K562 (cell line): ENCODE data around the gene VPS11. TPM values are rescaled to one million over a fixed set of nuclear protein-coding genes. Genes with fewer than 3 reads are reported as not detected.

Experiments
- BACH1 ChIP-seq: fragments of 200-800 bp; sonication (Bioruptor generic); IDR thresholded peaks from 2 replicates; pipeline ENCODE4 v1.6.1; 2016; ENCODE audit warnings: missing genetic modification characterization, missing compliant biosample characterization
- CUX1 ChIP-seq: fragments of 200-800 bp; sonication (Bioruptor generic); IDR thresholded peaks from 2 replicates; pipeline ENCODE4 v1.6.1; 2016; ENCODE audit warnings: missing genetic modification characterization, missing compliant biosample characterization
- FOXJ3 ChIP-seq: sonication (generic); formaldehyde crosslinking; IDR thresholded peaks from 2 replicates; pipeline ENCODE4 v1.4.0; 2020; ENCODE audit warnings: mild to moderate bottlenecking, missing genetic modification reagents
- HBP1 ChIP-seq: fragments of 450-650 bp; formaldehyde crosslinking; IDR thresholded peaks from 2 replicates; pipeline ENCODE4 v1.4.0; 2022; ENCODE audit warnings: missing genetic modification characterization
- MEF2A ChIP-seq: IDR thresholded peaks from 2 replicates; pipeline ENCODE4 v1.6.1; 2011; ENCODE audit warnings: low read depth, mild to moderate bottlenecking, low read length, moderate library complexity; ENCODE audit not compliant: control insufficient read depth
- MLLT1 ChIP-seq, 2 experiments: fragments of 450-650 bp; IDR thresholded peaks; 2 replicates each; pipeline ENCODE4 v1.6.1; 2016
- NRF1 ChIP-seq, 2 experiments: fragments of 450-650 bp; IDR thresholded peaks in 1 of 2; conservative IDR thresholded peaks in 1 of 2; 2 replicates each; pipeline ENCODE4 v1.6.1; 2014; ENCODE audit warnings: mild to moderate bottlenecking in 2 of 2
- PHB ChIP-seq: fragments of 250-450 bp; sonication (Bioruptor Pico); IDR thresholded peaks from 2 replicates; pipeline ENCODE4 v1.5.0; 2021
- SIRT6 ChIP-seq: IDR thresholded peaks from one replicate; pipeline ENCODE4 v1.6.1; 2012; ENCODE audit warnings: low read depth, mild to moderate bottlenecking, control low read depth, inconsistent platforms, low read length, moderate library complexity
- SIX5 ChIP-seq, 2 experiments: IDR thresholded peaks; 2 replicates each; pipeline ENCODE4 v1.6.1; 2011; ENCODE audit warnings: low read length in 2 of 2, borderline replicate concordance in 1 of 2, low read depth in 1 of 2, mild to moderate bottlenecking in 1 of 2, moderate library complexity in 1 of 2; ENCODE audit not compliant: insufficient read depth in 1 of 2
- SMARCA4 ChIP-seq: fragments of 450-650 bp; IDR thresholded peaks from 2 replicates; pipeline ENCODE4 v1.6.1; 2016
- SOX6 ChIP-seq: fragments of 450-650 bp; IDR thresholded peaks from 2 replicates; pipeline ENCODE4 v1.6.1; 2014; ENCODE audit warnings: mild to moderate bottlenecking
- THRAP3 ChIP-seq: fragments of 450-650 bp; IDR thresholded peaks from 2 replicates; pipeline ENCODE4 v1.6.1; 2016; ENCODE audit warnings: mild to moderate bottlenecking, inconsistent platforms, borderline replicate concordance
- ZBTB1 ChIP-seq: sonication (generic); formaldehyde crosslinking; IDR thresholded peaks from 2 replicates; pipeline ENCODE4 v1.8.1; 2023; ENCODE audit warnings: missing genetic modification reagents, low read depth, mild to moderate bottlenecking, borderline replicate concordance
- ZNF175 ChIP-seq: fragments of 200-800 bp; sonication (Bioruptor generic); IDR thresholded peaks from 2 replicates; pipeline ENCODE4 v1.6.1; 2016; ENCODE audit warnings: low read depth, mild to moderate bottlenecking, missing genetic modification characterization, missing compliant biosample characterization
- ZNF507 ChIP-seq: conservative IDR thresholded peaks from 2 replicates; pipeline ENCODE4 v1.6.1; 2017; ENCODE audit warnings: missing genetic modification characterization, missing compliant biosample characterization
- ZNF780A ChIP-seq: fragments of 250-450 bp; sonication (Bioruptor Pico); IDR thresholded peaks from 2 replicates; pipeline ENCODE4 v1.5.0; 2021; ENCODE audit warnings: mild to moderate bottlenecking
- polyA plus RNA-seq, 8 experiments: library from polyadenylated mRNA; depleted of rRNA in 4 of 8; stranded (reverse) in 5 of 8; unstranded in 3 of 8; fragments of >200 nt; fragmentation: Nextera tagmentation in 2 of 8; fragmentation: Illumina TruSeq in 1 of 8; extraction: Ambion mirVana in 2 of 8; extraction: Trizol in 1 of 8; gene quantifications; 2 replicates each; pipeline versions ENCODE4 v1.2.1 to v1.2.3, GENCODE V29; 2011 to 2014; ENCODE audit warnings: inconsistent platforms in 1 of 8, missing spikeins in 1 of 8
- total RNA-seq, 7 experiments: library from RNA; depleted of rRNA in 6 of 7; stranded (reverse); fragments of >200 nt in 6 of 7; fragmentation: Illumina TruSeq in 2 of 7; extraction: Trizol in 2 of 7; gene quantifications; 2 replicates each; pipeline versions ENCODE4 v1.2.1 to v1.2.3, GENCODE V29; 2011 to 2021; ENCODE audit warnings: low replicate concordance in 1 of 7

Gene VPS11
- total and polyA plus RNA-seq, 9 of the 15 experiments (the other 6 are each of a cell fraction or from before 2014, with no cell fraction given), result 14.1 to 35.5 (median 27.5) TPM

DNA sequence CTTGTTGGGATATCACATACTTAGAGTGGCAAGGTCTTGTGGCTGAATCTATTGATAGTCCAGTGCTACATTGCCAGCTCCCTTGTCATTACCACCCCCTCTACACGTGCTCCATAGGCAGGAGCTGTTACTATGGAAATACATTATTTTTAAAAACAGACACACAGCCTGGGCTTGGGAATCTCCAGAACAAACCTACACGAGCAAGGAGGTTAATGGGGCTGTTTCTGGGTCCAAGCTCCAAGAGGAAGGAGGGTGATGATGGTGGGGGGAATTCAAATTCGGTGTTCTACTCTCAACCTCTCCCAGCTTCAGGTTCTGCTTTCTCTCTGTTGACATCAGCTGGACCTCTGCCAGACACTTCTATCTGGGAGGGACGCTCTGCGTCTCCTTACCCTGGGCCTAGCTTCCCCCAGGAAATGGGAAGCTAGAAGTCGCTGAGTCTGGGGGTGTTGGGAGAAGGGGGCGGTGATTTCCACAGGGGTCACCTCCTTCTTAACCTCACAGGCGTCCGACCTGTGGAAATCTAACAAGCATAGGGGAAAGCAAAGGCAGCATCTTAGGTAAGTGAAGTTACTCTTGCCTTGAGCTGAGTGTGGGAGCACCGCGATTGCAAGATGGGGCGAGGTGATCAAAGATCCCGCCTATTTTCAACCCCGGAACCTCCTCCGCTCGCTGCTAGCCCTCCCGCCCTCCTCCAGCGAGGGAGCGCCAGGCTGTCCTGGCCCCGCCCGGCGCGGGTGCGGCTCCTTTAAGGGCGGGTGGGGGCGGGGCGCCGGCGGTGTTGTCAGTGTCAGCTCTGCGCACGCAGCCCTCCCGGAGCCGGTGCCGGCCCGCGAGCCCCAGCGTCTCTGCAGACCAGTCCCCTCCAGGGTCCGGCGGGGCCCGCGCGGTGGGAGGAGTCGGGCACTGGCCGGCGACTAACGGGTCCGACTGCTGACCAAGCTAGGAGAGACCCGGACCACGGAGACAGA is 39.2 kb downstream of the VPS11 start, which contains the start of gene C2CD2L (continued):
- TF ChIP-seq BACH1 (tag), result no peak
- TF ChIP-seq ZNF507 (tag), result no peak
- TF ChIP-seq SIRT6, result no peak
- TF ChIP-seq ZBTB1 (CRISPR knock-in tag), result no peak
- peak; percentile 50; the same call in 1 of the 2 replicates for TF ChIP-seq SMARCA4
- TF ChIP-seq THRAP3, result no peak
- TF ChIP-seq NRF1 (conservative IDR thresholded peaks at IDR 0.05 in 1 of 2, IDR thresholded peaks at IDR 0.05 in 1 of 2), result peak; percentile 87 to 88
- TF ChIP-seq MEF2A, result peak; percentile 23; the same call in 1 of the 2 replicates
- peak in 1 of 2 experiments; percentile 86; a peak in 2 of 4 replicates for TF ChIP-seq MLLT1 (IDR thresholded peaks at IDR 0.05)
- peak; percentile 60; the same call in 1 of the 2 replicates for TF ChIP-seq ZNF175 (CRISPR knock-in tag)
- no peak for TF ChIP-seq CUX1
- peak; percentile 54; the same call in 1 of the 2 replicates for TF ChIP-seq SOX6
- no peak for TF ChIP-seq HBP1
- TF ChIP-seq SIX5 (IDR thresholded peaks at IDR 0.05; ENCODE audit: borderline replicate concordance in 1 of 2, insufficient read depth in 1 of 2, low read depth in 1 of 2, low read length in 2 of 2), result no peak
- TF ChIP-seq FOXJ3 (CRISPR knock-in tag), result no peak
- TF ChIP-seq PHB, result no peak; the same call in 1 of the 2 replicates
- TF ChIP-seq ZNF780A, result no peak
